ENCODE results near the gene ERC2. TPM values are rescaled to one million over a fixed set of nuclear protein-coding genes. Genes with fewer than 3 reads are reported as not detected.

The ERC2 gene
- total RNA-seq, result 1.9 and 3.0 TPM in 2 replicates

DNA sequence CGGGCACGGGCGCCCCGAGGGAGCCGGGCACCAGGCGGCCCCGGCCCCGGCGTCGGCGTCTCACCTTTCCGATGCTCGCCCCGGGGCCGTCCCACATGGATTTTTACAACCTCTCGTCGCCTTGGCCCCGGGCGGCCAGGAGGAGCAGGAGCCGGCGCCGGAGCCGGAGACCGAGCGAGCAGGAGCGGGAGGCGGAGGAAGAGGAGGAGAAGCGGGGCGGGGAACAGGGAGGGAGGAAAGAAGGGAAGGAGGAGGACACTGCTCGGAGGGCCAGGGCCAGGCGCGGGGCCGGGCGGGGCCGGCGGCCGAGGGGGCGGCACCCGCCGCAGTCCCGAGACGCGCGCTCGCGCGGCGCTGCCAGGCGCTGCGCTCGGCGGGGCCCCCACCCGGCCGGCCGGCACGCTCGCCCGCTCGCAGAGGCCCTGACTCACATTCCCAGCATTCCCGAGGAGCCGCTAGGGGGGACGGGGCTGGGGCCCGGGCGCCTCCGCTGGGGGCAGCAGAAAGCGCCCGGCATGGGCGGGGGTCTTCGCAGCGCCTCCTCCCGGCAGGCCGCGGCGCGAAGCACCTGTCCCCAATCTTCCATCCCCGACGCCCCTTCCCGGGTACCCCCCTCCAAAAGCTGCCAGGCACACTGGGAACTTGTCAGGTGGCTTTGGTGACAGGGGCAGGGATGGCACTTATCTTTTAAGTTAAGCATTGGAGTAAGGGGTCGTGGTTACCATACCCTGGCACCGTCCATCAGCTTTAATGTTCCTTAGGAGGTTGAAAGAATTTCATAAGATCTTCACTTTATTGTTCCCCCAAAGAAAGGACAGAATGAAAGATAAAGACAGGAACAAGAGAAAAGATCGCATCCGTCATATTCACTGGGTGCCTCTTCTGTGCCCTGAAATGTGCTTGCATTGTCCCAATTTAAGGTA lies at the start of gene ERC2:
Gene ERC2 (minus strand): TSS at position 284 of the 923 bp plus-strand sequence.

DNA sequence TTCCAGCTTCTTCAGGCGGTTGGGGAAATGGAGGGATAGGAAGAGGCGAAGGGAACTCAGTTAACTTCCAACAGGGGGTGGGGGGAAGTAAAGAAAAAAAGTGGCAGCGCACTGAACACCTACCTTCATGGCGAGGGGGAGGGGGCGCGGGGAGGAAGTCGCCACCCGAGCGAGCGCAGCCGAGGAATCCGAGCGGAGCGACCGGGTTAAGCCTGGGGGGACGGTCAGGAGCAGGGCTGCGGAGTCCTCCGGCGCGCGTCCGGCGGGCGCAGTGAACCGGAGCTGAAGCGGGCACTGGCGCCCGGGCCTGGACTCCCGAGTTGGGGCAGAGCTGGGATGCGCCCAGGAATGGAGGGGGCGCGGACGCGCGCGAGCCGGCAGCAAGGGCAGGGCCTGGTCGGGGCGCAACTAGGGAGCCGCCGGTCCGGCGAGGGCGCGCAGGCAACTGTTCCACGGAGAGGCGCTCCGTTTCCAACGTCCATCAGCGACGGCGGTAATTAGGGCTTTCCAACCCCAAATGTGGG lies 981.3 kb downstream of the ERC2 start, which contains the start of gene WNT5A:
Gene WNT5A (minus strand): TSS at position 450 of the 524 bp plus-strand sequence. CDS start 321 bp downstream, at position 129.

Other genes with a start within 250 kb of the ERC2 start
- 15.6 and 18.4 TPM in 2 replicates for gene CCDC66, start 88.7 kb upstream of the ERC2 start, total RNA-seq
- 52.3 and 55.5 TPM in 2 replicates for gene TASOR, start 214.8 kb upstream of the ERC2 start, total RNA-seq